Measurements from ENCODE around the gene PDIA2.

Gene PDIA2

DNA sequence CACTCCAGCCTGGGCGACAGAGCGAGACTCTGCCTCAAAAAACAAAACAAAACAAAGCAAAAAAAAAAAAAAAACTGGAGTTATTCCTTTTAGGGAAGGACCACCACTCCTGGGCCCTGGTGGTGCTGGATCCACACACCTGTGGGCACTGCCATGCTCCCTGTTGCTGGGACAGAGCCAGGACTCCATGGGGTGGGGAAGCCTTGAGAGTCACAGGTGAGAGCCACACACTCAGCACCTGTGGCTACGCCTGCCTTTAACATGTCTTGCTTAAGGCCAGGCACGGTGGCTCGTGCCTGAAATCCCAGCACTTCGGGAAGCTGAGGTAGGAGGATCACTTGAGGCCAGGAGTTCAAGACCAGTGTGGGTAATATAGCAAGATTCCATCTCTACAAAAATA lies 18.3 kb downstream of the PDIA2 start:
- DNase-seq (ENCODE audit: low spot score): no peak

- DNase-seq (ENCODE audit: low spot score): no peak
Observed at GRCh38 chr16:301950-302349, 19.0 kb downstream of the PDIA2 start.

- no peak for DNase-seq (ENCODE audit: low spot score)
Observed at GRCh38 chr16:303760-304505, 21.0 kb downstream of the PDIA2 start.

DNA sequence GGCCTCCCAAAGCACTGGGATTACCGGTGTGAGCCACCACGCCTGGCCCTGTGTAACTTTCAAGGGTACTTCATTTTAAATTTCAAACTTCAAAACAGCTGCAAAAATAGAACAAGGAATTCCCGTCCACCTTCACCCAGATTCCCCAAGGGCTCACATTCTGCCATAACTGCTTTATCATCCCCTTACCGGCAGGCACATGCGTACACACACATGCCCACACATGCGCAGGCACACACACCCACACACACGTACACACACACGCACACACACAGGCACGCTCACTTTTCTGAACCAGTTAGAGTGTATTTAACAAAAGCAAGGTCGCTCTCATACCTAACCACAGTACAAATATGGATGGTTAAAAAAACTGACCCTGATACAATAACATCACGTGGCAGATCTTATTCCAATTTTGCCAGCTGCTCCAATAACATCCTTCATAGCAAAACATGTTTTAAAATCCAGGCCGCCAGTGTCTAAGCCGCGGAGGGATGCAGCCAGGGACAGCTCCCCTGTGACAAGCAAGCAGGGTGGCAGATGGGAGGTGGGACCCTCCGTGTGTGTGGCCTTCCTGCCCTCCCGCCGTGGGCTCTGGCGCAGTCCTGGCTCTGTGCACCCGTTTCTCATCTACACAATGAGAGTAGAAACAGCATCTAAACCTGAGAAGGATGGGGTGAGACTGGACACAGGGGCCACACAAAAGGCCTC lies 23.1 kb downstream of the PDIA2 start:
- DNase-seq (ENCODE audit: low spot score): no peak

DNA sequence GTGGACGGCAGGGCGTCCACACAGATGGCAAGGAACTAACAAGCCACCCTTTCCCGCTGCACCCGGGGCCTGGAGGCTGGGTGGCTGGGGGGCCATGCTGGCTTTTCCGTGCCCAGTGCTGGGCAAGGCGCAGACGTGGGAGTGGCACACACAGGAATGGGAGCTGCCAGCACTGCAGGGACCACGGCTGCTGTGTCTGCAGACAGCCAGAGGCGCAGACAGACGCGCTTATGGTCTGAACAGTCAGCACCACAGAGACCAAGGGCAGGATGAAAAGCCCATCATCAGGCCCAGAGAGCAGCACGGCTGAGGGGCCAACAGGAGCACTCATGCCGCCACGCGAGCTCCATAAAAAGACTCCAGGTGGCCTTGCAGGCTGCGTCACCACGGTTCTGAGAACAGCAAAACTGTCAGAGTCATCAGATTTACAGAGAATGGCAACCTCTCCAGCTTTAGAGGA lies 24.0 kb downstream of the PDIA2 start:
- DNase-seq (ENCODE audit: low spot score): no peak

GRCh38 chr16:307691-308312 lies 24.8 kb downstream of the PDIA2 start:
- no peak for DNase-seq (ENCODE audit: low spot score)

GRCh38 chr16:309476-309875 lies 26.5 kb downstream of the PDIA2 start:
- DNase-seq (ENCODE audit: low spot score): no peak

GRCh38 chr16:311725-312124 lies 28.8 kb downstream of the PDIA2 start:
- DNase-seq (ENCODE audit: low spot score): no peak

- no peak for DNase-seq (ENCODE audit: low spot score)
Observed at GRCh38 chr16:314351-314750, 31.4 kb downstream of the PDIA2 start.

DNA sequence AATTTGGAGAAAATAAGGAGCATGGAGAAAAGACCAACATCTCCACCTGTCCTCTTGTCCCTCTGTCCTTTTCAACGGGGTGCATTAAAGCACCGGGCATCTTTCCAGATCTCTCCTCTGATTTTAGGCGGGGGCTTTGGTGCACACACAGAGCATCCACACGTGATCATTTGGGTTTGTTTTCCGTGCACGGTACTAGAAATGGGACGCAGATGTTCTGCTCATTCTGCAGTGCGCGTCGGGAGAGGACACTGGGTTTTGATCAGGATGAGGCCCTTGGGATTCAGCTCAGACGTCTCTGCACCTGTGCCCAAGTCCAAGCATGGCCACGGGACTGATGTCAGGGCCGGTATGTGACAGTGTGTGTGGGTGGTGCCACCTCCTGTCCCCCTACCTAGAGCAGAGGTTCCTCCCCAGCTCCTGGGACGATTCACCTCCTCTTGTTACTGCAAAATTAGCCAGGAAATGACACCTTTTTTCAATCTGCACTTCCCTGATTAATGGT lies 31.9 kb downstream of the PDIA2 start:
- no peak for DNase-seq (ENCODE audit: low spot score)

DNA sequence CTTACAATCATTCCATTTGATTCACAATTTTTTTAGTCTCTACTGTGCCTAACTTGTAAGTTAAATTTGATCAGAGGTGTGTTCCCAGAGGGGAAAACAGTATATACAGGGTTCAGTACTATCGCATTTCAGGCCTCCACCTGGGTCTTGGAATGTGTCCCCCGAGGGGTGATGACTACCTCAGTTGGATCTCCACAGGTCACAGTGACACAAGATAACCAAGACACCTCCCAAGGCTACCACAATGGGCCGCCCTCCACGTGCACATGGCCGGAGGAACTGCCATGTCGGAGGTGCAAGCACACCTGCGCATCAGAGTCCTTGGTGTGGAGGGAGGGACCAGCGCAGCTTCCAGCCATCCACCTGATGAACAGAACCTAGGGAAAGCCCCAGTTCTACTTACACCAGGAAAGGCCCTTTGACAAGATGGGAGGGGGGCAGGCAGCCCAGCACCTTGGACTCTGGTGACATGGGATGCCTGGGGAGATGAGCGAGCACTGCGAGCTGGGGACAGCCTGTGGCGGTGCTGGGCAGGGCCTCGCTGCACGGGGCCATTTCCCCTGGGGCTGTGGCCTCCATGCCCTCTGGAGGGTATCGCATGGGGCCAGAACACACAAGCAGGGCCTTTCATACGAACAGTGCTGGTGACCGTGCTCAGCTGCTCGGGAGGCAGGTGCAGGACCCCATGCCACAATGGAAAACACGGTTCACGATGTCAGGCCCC lies 33.9 kb downstream of the PDIA2 start:
- DNase-seq (ENCODE audit: low spot score): no peak

GRCh38 chr16:317583-317982 lies 34.6 kb downstream of the PDIA2 start:
- DNase-seq (ENCODE audit: low spot score): no peak

DNA sequence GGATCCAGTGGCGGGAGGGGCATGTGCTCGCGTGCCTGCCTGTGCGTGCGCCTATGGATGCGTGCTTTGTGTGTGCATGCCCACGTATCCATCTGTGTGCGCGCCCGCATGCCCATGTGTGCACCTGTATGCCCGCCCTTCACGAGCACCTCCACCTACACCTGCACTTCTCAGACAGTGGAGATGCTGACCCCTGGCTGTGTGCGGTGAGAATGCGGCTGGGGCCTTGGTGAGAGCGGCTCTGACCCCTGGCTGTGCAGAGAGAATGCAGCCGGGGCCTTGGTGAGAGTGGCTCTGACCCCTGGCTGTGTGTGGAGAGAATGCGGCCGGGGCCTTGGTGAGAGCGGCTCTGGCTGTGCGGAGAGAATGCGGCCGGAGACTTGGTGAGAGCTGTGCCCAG lies 35.7 kb downstream of the PDIA2 start:
- DNase-seq (ENCODE audit: low spot score): no peak

- no peak for DNase-seq (ENCODE audit: low spot score)
Observed at GRCh38 chr16:320206-320605, 37.2 kb downstream of the PDIA2 start.

DNA sequence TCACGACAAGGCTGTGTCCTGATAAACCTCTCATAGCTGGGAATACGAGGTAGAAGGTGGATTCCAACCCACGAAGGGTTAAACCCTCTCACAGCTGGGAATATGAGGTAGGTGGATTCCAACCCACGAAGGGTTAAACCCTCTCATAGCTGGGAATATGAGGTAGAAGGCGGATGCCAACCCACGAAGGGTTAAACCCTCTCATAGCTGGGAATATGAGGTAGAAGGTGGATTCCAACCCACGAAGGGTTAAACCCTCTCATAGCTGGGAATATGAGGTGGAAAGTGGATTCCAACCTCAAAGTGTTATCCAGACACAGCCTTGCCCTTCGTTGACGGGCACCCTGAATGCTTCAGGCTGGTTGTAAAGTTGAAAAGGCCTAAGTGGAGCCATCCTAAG lies 38.6 kb downstream of the PDIA2 start:
- no peak for DNase-seq (ENCODE audit: low spot score)

- DNase-seq (ENCODE audit: low spot score): no peak
Observed at GRCh38 chr16:322476-323143, 39.6 kb downstream of the PDIA2 start.

DNA sequence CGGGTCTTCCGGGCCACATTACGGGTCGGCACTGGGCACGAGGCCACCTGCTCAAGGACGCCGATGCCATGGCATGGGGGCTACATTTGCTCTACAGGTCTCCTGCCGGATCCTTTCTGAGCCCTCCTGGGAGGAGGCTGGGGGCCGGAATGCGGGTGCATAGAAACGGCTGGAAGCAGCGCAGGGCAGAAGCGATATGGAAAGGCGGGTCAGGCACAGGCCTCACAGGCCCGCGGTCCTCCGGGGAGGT lies 41.2 kb downstream of the PDIA2 start:
- no peak for DNase-seq (ENCODE audit: low spot score)

GRCh38 chr16:324451-325334 lies 41.7 kb downstream of the PDIA2 start:
- DNase-seq (ENCODE audit: low spot score): no peak

DNA sequence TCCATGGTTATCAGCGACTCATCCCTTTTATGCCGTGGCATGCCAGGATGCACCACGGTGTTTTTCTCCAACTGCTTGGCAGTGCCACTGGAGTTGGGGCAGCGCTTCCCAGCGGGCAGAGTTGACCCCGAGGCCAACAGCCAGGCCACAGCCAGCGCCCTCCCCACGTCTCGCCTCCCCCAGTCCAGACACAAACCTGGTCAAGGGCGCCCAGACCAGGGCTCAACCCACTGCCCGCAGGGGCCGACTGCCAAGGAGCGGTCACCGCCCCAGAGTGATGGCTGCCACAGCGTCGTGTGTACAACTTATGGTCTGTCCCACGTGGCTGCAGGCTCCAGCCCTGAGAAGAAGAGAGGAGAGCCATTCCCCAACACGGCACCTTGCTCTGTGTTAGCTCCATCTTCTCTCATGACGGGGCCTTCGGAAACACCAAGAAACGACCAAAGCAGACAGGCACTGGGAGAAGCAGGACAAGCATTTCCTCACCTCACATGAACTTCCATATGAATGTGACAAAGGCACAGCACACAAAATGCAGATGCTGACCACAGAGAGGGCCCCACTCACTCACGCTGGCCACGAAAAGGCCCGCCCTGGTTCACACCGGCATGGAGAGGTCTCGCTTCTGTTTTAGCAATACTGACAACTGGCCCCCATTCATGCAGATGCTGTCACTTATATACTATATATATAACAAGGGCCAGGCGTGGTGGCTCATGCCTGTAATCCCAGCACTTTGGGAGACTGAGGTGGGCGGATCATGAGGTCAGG lies 42.6 kb downstream of the PDIA2 start:
- DNase-seq (ENCODE audit: low spot score): no peak

DNA sequence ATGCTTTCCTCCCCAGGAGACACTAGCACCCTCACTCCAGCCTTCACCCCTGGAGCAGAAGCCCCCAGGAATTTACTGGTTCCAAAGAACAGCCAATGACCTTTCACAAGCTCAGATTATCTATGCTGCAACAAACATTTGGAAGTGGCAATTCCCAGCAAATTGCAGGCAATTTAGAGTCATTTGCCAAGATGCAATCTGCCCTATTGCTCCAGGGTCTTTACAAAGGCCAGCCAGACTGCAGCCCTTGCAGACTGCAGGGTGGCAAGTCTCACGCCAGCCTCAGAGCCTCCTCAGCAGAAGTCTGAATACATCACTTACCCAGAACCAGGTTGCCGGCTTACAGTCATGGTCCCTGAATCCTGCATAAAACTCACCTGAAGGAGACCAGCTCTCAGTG lies 47.8 kb downstream of the PDIA2 start:
- DNase-seq (ENCODE audit: low spot score): no peak
